Measurements from ENCODE around the gene IL2RA.
"Not testable (repeated sequence)": the region's sequence is repeated elsewhere in the genome, so short reads cannot be mapped to it uniquely, and the experiment has no call there.

GRCh38 chr10:6107616-6108015 lies 45.4 kb upstream of the IL2RA start:
- not testable (repeated sequence) for TF ChIP-seq EZH2 (IDR thresholded peaks at IDR 0.05; ENCODE audit: low read length); CTCF (optimal IDR thresholded peaks at IDR 0.05 in 1 of 3, IDR thresholded peaks at IDR 0.05 in 1 of 3, conservative IDR thresholded peaks at IDR 0.05 in 1 of 3; ENCODE audit: extremely low read depth in 1 of 3, insufficient read depth in 2 of 3, low read length in 3 of 3)
